Naive thymus-derived CD4-positive, alpha-beta T cell (primary cell): ENCODE data around the gene MOB1B. TPM values are rescaled to one million over a fixed set of nuclear protein-coding genes. Genes with fewer than 3 reads are reported as not detected.
"Not testable (repeated sequence)": the region's sequence is repeated elsewhere in the genome, so short reads cannot be mapped to it uniquely, and the experiment has no call there.

Source experiments
- ATAC-seq: fragments of 150-1000 bp; cut with Tn5 transposase; 2 replicates; pipeline ENCODE4 v1.10.0; 2021; ENCODE audit warnings: mild to moderate bottlenecking, moderate library complexity
- CTCF ChIA-PET: fragments of 350-600 bp; sonication (Branson Sonifier 250); formaldehyde crosslinking; loops from one replicate; lab custom pipeline; 2021; ENCODE audit warnings: antibody characterized with exemption; lab: Charles Lee
- POLR2A ChIA-PET: fragments of 350-600 bp; sonication (Branson Sonifier 250); formaldehyde crosslinking; loops from one replicate; lab custom pipeline; 2021; ENCODE audit warnings: antibody characterized with exemption, inconsistent platforms; lab: Charles Lee
- DNase-seq, 9 donors: peaks; one replicate each; pipeline versions ENCODE4 v3.0.0 to v3.0.0-alpha.2; 2020 to 2022; ENCODE audit warnings: mixed read lengths in 1 of 9
- H3K27ac ChIP-seq: one replicate; pipeline ENCODE4 v1.7.0; 2013; ENCODE audit warnings: mild to moderate bottlenecking, low read depth, low read length, moderate library complexity
- H3K27me3 ChIP-seq, 2 donors: one replicate each; pipeline ENCODE4 v1.7.0; 2013; ENCODE audit warnings: low read length in 2 of 2, mild to moderate bottlenecking in 2 of 2, moderate library complexity in 2 of 2; ENCODE audit not compliant: control insufficient read depth in 2 of 2, insufficient read depth in 2 of 2
- H3K36me3 ChIP-seq, 3 experiments: 1 replicate in 2 of 3; 2 replicates in 1 of 3; pipeline ENCODE4 v1.7.0; 2013; ENCODE audit warnings: low read length in 3 of 3, mild to moderate bottlenecking in 3 of 3, moderate library complexity in 1 of 3; ENCODE audit not compliant: insufficient read depth in 3 of 3, control insufficient read depth in 2 of 3
- H3K4me1 ChIP-seq, 2 donors: one replicate each; pipeline ENCODE4 v1.7.0; 2013; ENCODE audit warnings: low read length in 2 of 2, mild to moderate bottlenecking in 2 of 2, moderate library complexity in 1 of 2; ENCODE audit not compliant: control insufficient read depth in 2 of 2, insufficient read depth in 2 of 2
- H3K4me3 ChIP-seq: 2 replicates; pipeline ENCODE4 v1.7.0; 2013; ENCODE audit warnings: mild to moderate bottlenecking, low read length
- H3K9me3 ChIP-seq, 3 experiments: 1 replicate in 2 of 3; 2 replicates in 1 of 3; pipeline ENCODE4 v1.7.0; 2013; ENCODE audit warnings: low read length in 3 of 3; ENCODE audit not compliant: control insufficient read depth in 2 of 3
- H3K27ac Mint-ChIP-seq, 9 donors: one replicate each; pipeline ENCODE4 v1.8.0; 2020 to 2022; ENCODE audit warnings: mixed read lengths in 9 of 9, mild to moderate bottlenecking in 8 of 9, moderate library complexity in 5 of 9, inconsistent platforms in 2 of 9
- H3K27me3 Mint-ChIP-seq, 5 donors: one replicate each; pipeline ENCODE4 v1.8.0; 2021 to 2022; ENCODE audit warnings: mixed read lengths in 5 of 5, mild to moderate bottlenecking in 1 of 5
- H3K36me3 Mint-ChIP-seq, 5 donors: one replicate each; pipeline ENCODE4 v1.8.0; 2020 to 2022; ENCODE audit warnings: mixed read lengths in 5 of 5, mild to moderate bottlenecking in 3 of 5, inconsistent platforms in 1 of 5
- H3K4me1 Mint-ChIP-seq, 7 donors: one replicate each; pipeline ENCODE4 v1.8.0; 2020 to 2022; ENCODE audit warnings: mixed read lengths in 7 of 7, mild to moderate bottlenecking in 3 of 7, inconsistent platforms in 1 of 7
- H3K4me3 Mint-ChIP-seq, 10 donors: one replicate each; pipeline ENCODE4 v1.8.0; 2020 to 2022; ENCODE audit warnings: mild to moderate bottlenecking in 10 of 10, mixed read lengths in 10 of 10, moderate library complexity in 6 of 10, inconsistent platforms in 2 of 10
- H3K9me3 Mint-ChIP-seq, 11 donors: one replicate each; pipeline ENCODE4 v1.8.0; 2020 to 2022; ENCODE audit warnings: mixed read lengths in 11 of 11, mild to moderate bottlenecking in 4 of 11, inconsistent platforms in 1 of 11, moderate library complexity in 1 of 11
- intact Hi-C, 2 donors: fragments of 100-400 bp; cut with micrococcal nuclease; formaldehyde crosslinking; loops; one replicate each; pipeline ENCODE4 v1.15.1; 2023
- polyA plus RNA-seq, 2 donors: library from polyadenylated mRNA; unstranded; fragments of 300-500 nt; fragmentation: Illumina TruSeq; gene quantifications; one replicate each; pipeline ENCODE4 v1.2.3, GENCODE V29; 2021
- total RNA-seq, 6 experiments: library from RNA in 5 of 6; stranded (reverse) in 5 of 6; gene quantifications; 1 replicate in 5 of 6; 2 replicates in 1 of 6; pipeline ENCODE4 v1.2.3 and lab custom pipeline; 2021 to 2026

The MOB1B gene
- total and polyA plus RNA-seq, 7 experiments from 2014 or later = 2.0 to 20.3 (median 12.4) TPM

- no peak for DNase-seq
- Mint-ChIP-seq H3K27me3 (no peaks in the 10 kb centered on the region), H3K27ac (peak overlapping the region in 1 of 9 donors; percentile 5), H3K4me1 (peaks cover 0 to 24% (median 7%) of the 10 kb centered on the region in 7 donors), H3K9me3 (no peaks in the 10 kb centered on the region), H3K36me3 (peaks cover 3 to 44% (median 22%) of the 10 kb centered on the region in 5 donors), H3K4me3 (no peak overlapping the region)
- no peaks in the 10 kb centered on the region for H3K27me3 ChIP-seq
- no peaks in the 10 kb centered on the region for H3K9me3 ChIP-seq
- intact Hi-C loops = no loop called here
- no peak overlapping the region for H3K27ac ChIP-seq
- ATAC-seq = no peak
- ChIA-PET CTCF (no interaction called here), POLR2A (no interaction called here)
- H3K4me3 ChIP-seq = no peak overlapping the region
- peaks cover 0 to 27% (median 5%) of the 10 kb centered on the region in 3 experiments for H3K36me3 ChIP-seq
- H3K4me1 ChIP-seq = no peaks in the 10 kb centered on the region
Measured at GRCh38 chr4:71026086-71026485, 123.9 kb downstream of the MOB1B start.

- no peak overlapping the region for H3K27ac Mint-ChIP-seq
Measured at GRCh38 chr4:71027611-71028010, 125.4 kb downstream of the MOB1B start.

GRCh38 chr4:71029504-71029903 is 127.3 kb downstream of the MOB1B start:
- no peak overlapping the region for H3K4me3 ChIP-seq
- intact Hi-C loops = no loop called here
- ATAC-seq (no peak), DNase-seq (no peak)
- H3K27me3 ChIP-seq = no peaks in the 10 kb centered on the region
- ChIA-PET CTCF (no interaction called here), POLR2A (no interaction called here)
- H3K4me1 ChIP-seq = no peaks in the 10 kb centered on the region
- Mint-ChIP-seq H3K27me3 (no peaks in the 10 kb centered on the region), H3K36me3 (peaks cover 21 to 46% (median 28%) of the 10 kb centered on the region in 5 donors), H3K4me1 (peaks cover 0 to 6% (median 0%) of the 10 kb centered on the region in 7 donors), H3K9me3 (no peaks in the 10 kb centered on the region), H3K4me3 (no peak overlapping the region), H3K27ac (peak overlapping the region in 1 of 9 donors; percentile 54)
- H3K9me3 ChIP-seq = no peaks in the 10 kb centered on the region
- H3K36me3 ChIP-seq = peaks cover 0 to 32% (median 5%) of the 10 kb centered on the region in 3 experiments
- no peak overlapping the region for H3K27ac ChIP-seq

More at GRCh38 chr4:71027611-71028010, 125.4 kb downstream of the MOB1B start:
- Mint-ChIP-seq H3K27me3 (no peaks in the 10 kb centered on the region), H3K36me3 (peaks cover 12 to 44% (median 30%) of the 10 kb centered on the region in 5 donors), H3K9me3 (no peaks in the 10 kb centered on the region), H3K4me3 (no peak overlapping the region), H3K4me1 (peaks cover 0 to 15% (median 4%) of the 10 kb centered on the region in 7 donors)
- ChIA-PET CTCF (no interaction called here), POLR2A (no interaction called here)
- intact Hi-C loops = no loop called here
- Histone ChIP-seq H3K27ac (no peak overlapping the region), H3K27me3 (no peaks in the 10 kb centered on the region), H3K36me3 (peaks cover 0 to 27% (median 5%) of the 10 kb centered on the region in 3 experiments), H3K4me3 (no peak overlapping the region), H3K9me3 (no peaks in the 10 kb centered on the region), H3K4me1 (no peaks in the 10 kb centered on the region)
- DNase-seq (no peak), ATAC-seq (no peak)

GRCh38 chr4:71032106-71032505 is 129.9 kb downstream of the MOB1B start:
- H3K9me3 ChIP-seq, H3K9me3 Mint-ChIP-seq, DNase-seq, H3K4me3 ChIP-seq, H3K27me3 Mint-ChIP-seq, POLR2A ChIA-PET, ATAC-seq, intact Hi-C loops, H3K4me1 ChIP-seq, CTCF ChIA-PET, H3K4me3 Mint-ChIP-seq, H3K4me1 Mint-ChIP-seq, H3K27me3 ChIP-seq, H3K27ac ChIP-seq: not testable (repeated sequence)
- peaks cover 0 to 30% (median 4%) of the 10 kb centered on the region in 3 experiments for H3K36me3 ChIP-seq
- Mint-ChIP-seq H3K36me3 (peaks cover 14 to 33% (median 25%) of the 10 kb centered on the region in 5 donors), H3K27ac (peak overlapping the region in 1 of 9 donors; percentile 2)

Other genes starting within 250 kb of the MOB1B start
- gene JCHAIN, start 235.9 kb upstream of the MOB1B start, total RNA-seq = 100 to 1,000 TPM in 1 of 5 experiments, 10 to 100 TPM in 1, not detected in 3; 71.5 to 223 TPM
- 1 to 10 TPM in 1 of 2 donors, under 1 TPM in 1; 0.81 to 2.3 TPM for gene JCHAIN, start 235.9 kb upstream of the MOB1B start, polyA plus RNA-seq
- 10 to 100 TPM; 17.4 to 44.9 (median 36.5) TPM for gene UTP3, start 213.8 kb upstream of the MOB1B start, total RNA-seq
- 10 to 100 TPM; 11.3 to 23.2 TPM for gene UTP3, start 213.8 kb upstream of the MOB1B start, polyA plus RNA-seq
- gene RUFY3, start 180.4 kb upstream of the MOB1B start, total RNA-seq = 10 to 100 TPM; 17.3 to 41.2 (median 39.3) TPM
- 1 to 10 TPM; 4.0 to 5.7 TPM for gene RUFY3, start 180.4 kb upstream of the MOB1B start, polyA plus RNA-seq
- 10 to 100 TPM; 35.9 to 76.0 (median 48.0) TPM for gene GRSF1, start 62.5 kb upstream of the MOB1B start, total RNA-seq
- 100 to 1,000 TPM in 1 of 2 donors, 10 to 100 TPM in 1; 89.9 to 111 TPM for gene GRSF1, start 62.5 kb upstream of the MOB1B start, polyA plus RNA-seq
- gene DCK, start 91.3 kb downstream of the MOB1B start, total RNA-seq = 10 to 100 TPM; 19.8 to 72.8 (median 47.7) TPM
- gene DCK, start 91.3 kb downstream of the MOB1B start, polyA plus RNA-seq = 10 to 100 TPM; 60.5 to 86.1 TPM